ENCODE data around the gene VSIR. TPM values are rescaled to one million over a fixed set of nuclear protein-coding genes. Genes with fewer than 3 reads are reported as not detected.

Gene VSIR
- total RNA-seq (23.5 TPM), polyA plus RNA-seq (ENCODE audit: insufficient read depth in 1 of 8, insufficient read length in 8 of 8, low replicate concordance in 1 of 8) (10 to 100 TPM; 30.0 to 45.0 (median 34.8) TPM)
- long read RNA-seq, donor 1, full-length matches to known transcripts: 5 of 5 reads
- long read RNA-seq, donor 1, partial matches to known transcripts: 0 of 5 reads
- long read RNA-seq, donor 1, other reads (novel, unspliced or antisense): 0 of 5 reads
- long read RNA-seq, donor 2: 0 reads
- long read RNA-seq, donor 3, full-length matches to known transcripts: 17 of 17 reads
- long read RNA-seq, donor 3, partial matches to known transcripts: 0 of 17 reads
- long read RNA-seq, donor 3, other reads (novel, unspliced or antisense): 0 of 17 reads
- long read RNA-seq, donor 4, full-length matches to known transcripts: 7 of 7 reads
- long read RNA-seq, donor 4, partial matches to known transcripts: 0 of 7 reads
- long read RNA-seq, donor 4, other reads (novel, unspliced or antisense): 0 of 7 reads
- long read RNA-seq, donor 5, full-length matches to known transcripts: 15 of 15 reads
- long read RNA-seq, donor 5, partial matches to known transcripts: 0 of 15 reads
- long read RNA-seq, donor 5, other reads (novel, unspliced or antisense): 0 of 15 reads
- long read RNA-seq, donor 6, full-length matches to known transcripts: 7 of 7 reads
- long read RNA-seq, donor 6, partial matches to known transcripts: 0 of 7 reads
- long read RNA-seq, donor 6, other reads (novel, unspliced or antisense): 0 of 7 reads
- long read RNA-seq, donor 7, full-length matches to known transcripts: 3 of 3 reads
- long read RNA-seq, donor 7, partial matches to known transcripts: 0 of 3 reads
- long read RNA-seq, donor 7, other reads (novel, unspliced or antisense): 0 of 3 reads
- long read RNA-seq, donor 8, full-length matches to known transcripts: 5 of 5 reads
- long read RNA-seq, donor 8, partial matches to known transcripts: 0 of 5 reads
- long read RNA-seq, donor 8, other reads (novel, unspliced or antisense): 0 of 5 reads
- long read RNA-seq, donor 9, full-length matches to known transcripts: 4 of 4 reads
- long read RNA-seq, donor 9, partial matches to known transcripts: 0 of 4 reads
- long read RNA-seq, donor 9, other reads (novel, unspliced or antisense): 0 of 4 reads
- long read RNA-seq, donor 10, full-length matches to known transcripts: 11 of 16 reads
- long read RNA-seq, donor 10, partial matches to known transcripts: 0 of 16 reads
- long read RNA-seq, donor 10, other reads (novel, unspliced or antisense): 5 of 16 reads
- long read RNA-seq, donor 11, full-length matches to known transcripts: 10 of 10 reads
- long read RNA-seq, donor 11, partial matches to known transcripts: 0 of 10 reads
- long read RNA-seq, donor 11, other reads (novel, unspliced or antisense): 0 of 10 reads

- DNase-seq: peak; percentile 90
- Histone ChIP-seq H3K4me1 (ENCODE audit: control insufficient read depth, insufficient read depth, low read length) (peaks cover 76% of the 10 kb centered on the region), H3K36me3 (ENCODE audit: control insufficient read depth, insufficient read depth, low read length) (no peaks in the 10 kb centered on the region), H3K9me3 (replicated peaks; ENCODE audit: control insufficient read depth, low read depth, low read length) (peaks cover 6% of the 10 kb centered on the region), H3K27me3 (ENCODE audit: control insufficient read depth, insufficient read depth, low read length) (no peaks in the 10 kb centered on the region), H3K4me3 (ENCODE audit: low read length) (peak within 1 kb of the TSS; percentile 73), H3K27ac (ENCODE audit: low read length) (peak within 1 kb of the TSS; percentile 93)
- WGBS (ENCODE audit: insufficient coverage): under 1% methylated on average over 48 of the region's 55 CpGs
Measured at GRCh38 chr10:71773221-71773971, at the start of gene VSIR. VSIR (minus strand) TSS chr10:71773520; CDS start chr10:71773439, 81 bp downstream.

- DNase-seq: no peak
- Histone ChIP-seq H3K4me1 (ENCODE audit: control insufficient read depth, insufficient read depth, low read length) (peaks cover 10% of the 10 kb centered on the region), H3K27ac (ENCODE audit: low read length) (no peak overlapping the region), H3K4me3 (ENCODE audit: low read length) (no peak overlapping the region), H3K27me3 (ENCODE audit: control insufficient read depth, insufficient read depth, low read length) (no peaks in the 10 kb centered on the region), H3K9me3 (replicated peaks; ENCODE audit: control insufficient read depth, low read depth, low read length) (no peaks in the 10 kb centered on the region), H3K36me3 (ENCODE audit: control insufficient read depth, insufficient read depth, low read length) (peaks cover 94% of the 10 kb centered on the region)
- 91% methylated on average over 6 of the region's 9 CpGs for WGBS (ENCODE audit: insufficient coverage)
Measured at GRCh38 chr10:71821909-71822763, 48.8 kb upstream of the VSIR start.

GRCh38 chr10:71820966-71821365, 47.6 kb upstream of the VSIR start:
- Histone ChIP-seq H3K9me3 (replicated peaks; ENCODE audit: control insufficient read depth, low read depth, low read length) (no peaks in the 10 kb centered on the region), H3K27me3 (ENCODE audit: control insufficient read depth, insufficient read depth, low read length) (no peaks in the 10 kb centered on the region), H3K4me3 (ENCODE audit: low read length) (no peak overlapping the region), H3K4me1 (ENCODE audit: control insufficient read depth, insufficient read depth, low read length) (peaks cover 17% of the 10 kb centered on the region), H3K27ac (ENCODE audit: low read length) (no peak overlapping the region), H3K36me3 (ENCODE audit: control insufficient read depth, insufficient read depth, low read length) (peaks cover 95% of the 10 kb centered on the region)
- DNase-seq: no peak
- WGBS (ENCODE audit: insufficient coverage): 74% methylated on average over 7 of the region's 8 CpGs

DNA sequence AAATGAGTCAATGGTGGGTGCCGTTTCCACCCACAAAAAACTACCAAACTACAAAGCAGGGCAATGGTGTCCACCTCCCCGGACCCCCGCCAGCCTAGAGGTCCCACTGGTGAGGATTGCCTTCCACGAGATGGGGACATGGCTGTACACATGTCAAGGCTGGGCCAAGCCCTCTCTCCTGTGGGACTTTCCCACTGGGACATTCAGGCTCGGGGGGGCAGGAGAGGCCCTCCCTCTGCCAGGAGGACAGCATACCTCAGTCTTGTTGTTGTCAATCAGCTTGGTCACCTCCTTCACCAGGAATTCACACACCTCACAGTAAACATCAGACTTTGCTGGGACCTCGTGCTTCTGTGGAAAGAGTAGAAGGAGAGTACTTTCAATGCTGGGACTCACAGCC, 46.7 kb upstream of the VSIR start:
- peaks cover 95% of the 10 kb centered on the region for H3K36me3 ChIP-seq (ENCODE audit: control insufficient read depth, insufficient read depth, low read length)
- H3K4me3 ChIP-seq (ENCODE audit: low read length): no peak overlapping the region
- H3K27ac ChIP-seq (ENCODE audit: low read length): no peak overlapping the region
- no peak for DNase-seq
- H3K4me1 ChIP-seq (ENCODE audit: control insufficient read depth, insufficient read depth, low read length): peaks cover 17% of the 10 kb centered on the region
- H3K9me3 ChIP-seq (replicated peaks; ENCODE audit: control insufficient read depth, low read depth, low read length): no peaks in the 10 kb centered on the region
- H3K27me3 ChIP-seq (ENCODE audit: control insufficient read depth, insufficient read depth, low read length): no peaks in the 10 kb centered on the region
- 79% methylated on average over 2 of the region's 6 CpGs for WGBS (ENCODE audit: insufficient coverage)

DNA sequence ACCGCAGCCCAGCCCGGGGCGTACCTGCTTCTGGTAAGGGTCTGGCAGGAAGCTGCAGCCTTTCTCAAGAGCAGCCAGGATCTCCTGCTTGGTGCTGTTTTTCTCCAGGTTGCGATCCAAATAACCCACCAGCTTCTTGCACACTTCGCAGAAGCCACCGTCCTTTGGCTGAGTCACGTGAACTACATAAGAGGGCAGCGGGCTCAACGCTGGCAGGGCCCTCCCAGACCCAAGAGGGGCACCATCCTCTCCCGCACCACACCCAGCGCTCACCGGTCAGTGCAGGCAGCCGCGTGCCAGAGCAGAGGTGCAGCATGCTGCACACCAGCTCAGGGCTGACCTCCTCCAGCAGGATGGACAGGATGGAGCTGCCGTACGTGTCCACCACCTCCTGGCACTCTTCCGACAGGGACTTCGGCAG, 46.1 kb upstream of the VSIR start:
- Histone ChIP-seq H3K27ac (ENCODE audit: low read length) (no peak overlapping the region), H3K4me3 (ENCODE audit: low read length) (no peak overlapping the region), H3K9me3 (replicated peaks; ENCODE audit: control insufficient read depth, low read depth, low read length) (no peaks in the 10 kb centered on the region), H3K27me3 (ENCODE audit: control insufficient read depth, insufficient read depth, low read length) (no peaks in the 10 kb centered on the region), H3K36me3 (ENCODE audit: control insufficient read depth, insufficient read depth, low read length) (peaks cover 95% of the 10 kb centered on the region), H3K4me1 (ENCODE audit: control insufficient read depth, insufficient read depth, low read length) (peaks cover 17% of the 10 kb centered on the region)
- WGBS (ENCODE audit: insufficient coverage): 96% methylated on average over 18 of the region's 18 CpGs
- DNase-seq: no peak

GRCh38 chr10:71818674-71819260, 45.4 kb upstream of the VSIR start:
- H3K27ac ChIP-seq (ENCODE audit: low read length): no peak overlapping the region
- WGBS (ENCODE audit: insufficient coverage): 89% methylated on average over 10 of the region's 14 CpGs

DNA sequence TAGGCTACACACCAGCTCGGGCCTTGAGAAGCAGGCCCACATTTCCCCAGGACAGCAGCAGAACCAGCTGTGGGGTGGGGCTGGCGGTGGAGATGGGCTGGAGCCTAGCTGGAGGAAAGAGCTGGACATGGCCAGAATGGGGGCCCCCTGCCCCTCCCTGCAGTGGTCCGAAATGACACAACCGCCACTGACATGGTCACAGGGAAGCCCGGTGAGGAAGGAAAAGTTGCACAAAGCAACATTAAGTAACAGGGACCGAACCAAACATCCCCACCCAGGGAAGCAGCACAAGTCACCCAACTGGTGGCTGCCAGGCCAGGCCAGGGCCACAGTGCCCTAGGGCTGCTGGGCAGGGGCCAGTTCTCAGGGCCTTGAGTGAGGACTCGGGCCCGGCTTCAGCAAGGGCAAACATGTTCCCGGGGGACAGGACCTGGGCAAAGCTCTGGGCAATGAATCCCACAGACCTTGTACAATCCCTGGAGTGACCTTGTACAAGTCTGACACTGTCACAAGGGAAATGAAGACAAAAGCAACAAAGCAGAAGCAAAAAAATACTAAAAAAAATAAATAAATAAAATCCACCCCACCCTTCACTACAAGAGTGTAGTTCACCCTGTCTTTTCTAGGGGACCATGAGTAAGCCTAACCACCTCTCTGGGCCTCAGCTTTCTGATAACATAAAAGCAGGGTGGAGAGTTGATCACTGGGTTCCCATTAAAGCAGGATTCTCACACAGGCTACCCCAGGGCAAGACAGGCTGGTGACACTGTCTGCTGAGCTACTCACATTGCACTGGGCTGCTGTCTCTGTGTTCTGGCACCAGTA, 44.7 kb upstream of the VSIR start:
- no peak for DNase-seq

More at GRCh38 chr10:71818674-71819260, 45.4 kb upstream of the VSIR start:
- peaks cover 17% of the 10 kb centered on the region for H3K4me1 ChIP-seq (ENCODE audit: control insufficient read depth, insufficient read depth, low read length)
- H3K9me3 ChIP-seq (replicated peaks; ENCODE audit: control insufficient read depth, low read depth, low read length): no peaks in the 10 kb centered on the region
- H3K27me3 ChIP-seq (ENCODE audit: control insufficient read depth, insufficient read depth, low read length): no peaks in the 10 kb centered on the region
- no peak overlapping the region for H3K4me3 ChIP-seq (ENCODE audit: low read length)
- H3K36me3 ChIP-seq (ENCODE audit: control insufficient read depth, insufficient read depth, low read length): peaks cover 93% of the 10 kb centered on the region
- no peak for DNase-seq

More for the DNA sequence above, 44.7 kb upstream of the VSIR start:
- H3K4me1 ChIP-seq (ENCODE audit: control insufficient read depth, insufficient read depth, low read length): peaks cover 17% of the 10 kb centered on the region
- H3K27ac ChIP-seq (ENCODE audit: low read length): no peak overlapping the region
- H3K36me3 ChIP-seq (ENCODE audit: control insufficient read depth, insufficient read depth, low read length): peaks cover 91% of the 10 kb centered on the region
- H3K4me3 ChIP-seq (ENCODE audit: low read length): no peak overlapping the region
- H3K27me3 ChIP-seq (ENCODE audit: control insufficient read depth, insufficient read depth, low read length): no peaks in the 10 kb centered on the region
- 75% methylated on average over 5 of the region's 9 CpGs for WGBS (ENCODE audit: insufficient coverage)
- H3K9me3 ChIP-seq (replicated peaks; ENCODE audit: control insufficient read depth, low read depth, low read length): no peaks in the 10 kb centered on the region

Measured in muscle of leg (tissue), 16 donors.